CMK (cell line): ENCODE data around the gene SGIP1.
"Not testable (repeated sequence)": the region's sequence is repeated elsewhere in the genome, so short reads cannot be mapped to it uniquely, and the experiment has no call there.

Experiments
- DNase-seq: peaks from one replicate; pipeline ENCODE4 v3.0.0-alpha.2; 2010; ENCODE audit warnings: low read depth

Gene SGIP1

GRCh38 chr1:66731170-66731865 is 197.4 kb downstream of the SGIP1 start:
- DNase-seq: no peak

- DNase-seq: no peak
These were observed 198.6 kb downstream of the SGIP1 start for GRCh38 chr1:66732407-66733166.

GRCh38 chr1:66733348-66734017 is 199.5 kb downstream of the SGIP1 start:
- no peak for DNase-seq

GRCh38 chr1:66734531-66734930 is 200.6 kb downstream of the SGIP1 start:
- DNase-seq: not testable (repeated sequence)

GRCh38 chr1:66737836-66738235 is 203.9 kb downstream of the SGIP1 start:
- DNase-seq: no peak

GRCh38 chr1:66739401-66740157 is 205.6 kb downstream of the SGIP1 start:
- no peak for DNase-seq

GRCh38 chr1:66745451-66745850 is 211.5 kb downstream of the SGIP1 start:
- DNase-seq: no peak

- no peak for DNase-seq
These were observed 213.5 kb downstream of the SGIP1 start for GRCh38 chr1:66747501-66747900.

- no peak for DNase-seq
These were observed 216.6 kb downstream of the SGIP1 start for GRCh38 chr1:66750577-66750976.

- no peak for DNase-seq
These were observed 217.2 kb downstream of the SGIP1 start for GRCh38 chr1:66751160-66751559.

GRCh38 chr1:66752000-66752592 is 218.1 kb downstream of the SGIP1 start, which contains the start of gene DYNLT5:
TSS of gene DYNLT5 (plus strand) at chr1:66752459. CDS start at chr1:66754659, 2,200 bp downstream.
- peak; percentile 69 for DNase-seq

GRCh38 chr1:66752671-66753371 is 218.9 kb downstream of the SGIP1 start:
- no peak for DNase-seq

- no peak for DNase-seq
These were observed 223.8 kb downstream of the SGIP1 start for GRCh38 chr1:66757722-66758240.

GRCh38 chr1:66758241-66758755 is 224.3 kb downstream of the SGIP1 start:
- peak; percentile 66 for DNase-seq

GRCh38 chr1:66760506-66760905 is 226.6 kb downstream of the SGIP1 start:
- no peak for DNase-seq

- no peak for DNase-seq
These were observed 227.3 kb downstream of the SGIP1 start for GRCh38 chr1:66761221-66761620.

- no peak for DNase-seq
These were observed 231.1 kb downstream of the SGIP1 start for GRCh38 chr1:66764994-66765578.

GRCh38 chr1:66767626-66768025 is 233.7 kb downstream of the SGIP1 start:
- no peak for DNase-seq

GRCh38 chr1:66768965-66769364 is 235.0 kb downstream of the SGIP1 start:
- no peak for DNase-seq
